Amygdala (tissue), 56 donors: ENCODE data around the gene AUNIP.
A peak's percentile ranks its signal among the peaks of the same experiment; 100 is the strongest.

Experiments
- DNase-seq, 56 donors: peaks; one replicate each; lab custom pipeline; 2025; lab: John Stamatoyannopoulos, UW

Gene AUNIP

DNA sequence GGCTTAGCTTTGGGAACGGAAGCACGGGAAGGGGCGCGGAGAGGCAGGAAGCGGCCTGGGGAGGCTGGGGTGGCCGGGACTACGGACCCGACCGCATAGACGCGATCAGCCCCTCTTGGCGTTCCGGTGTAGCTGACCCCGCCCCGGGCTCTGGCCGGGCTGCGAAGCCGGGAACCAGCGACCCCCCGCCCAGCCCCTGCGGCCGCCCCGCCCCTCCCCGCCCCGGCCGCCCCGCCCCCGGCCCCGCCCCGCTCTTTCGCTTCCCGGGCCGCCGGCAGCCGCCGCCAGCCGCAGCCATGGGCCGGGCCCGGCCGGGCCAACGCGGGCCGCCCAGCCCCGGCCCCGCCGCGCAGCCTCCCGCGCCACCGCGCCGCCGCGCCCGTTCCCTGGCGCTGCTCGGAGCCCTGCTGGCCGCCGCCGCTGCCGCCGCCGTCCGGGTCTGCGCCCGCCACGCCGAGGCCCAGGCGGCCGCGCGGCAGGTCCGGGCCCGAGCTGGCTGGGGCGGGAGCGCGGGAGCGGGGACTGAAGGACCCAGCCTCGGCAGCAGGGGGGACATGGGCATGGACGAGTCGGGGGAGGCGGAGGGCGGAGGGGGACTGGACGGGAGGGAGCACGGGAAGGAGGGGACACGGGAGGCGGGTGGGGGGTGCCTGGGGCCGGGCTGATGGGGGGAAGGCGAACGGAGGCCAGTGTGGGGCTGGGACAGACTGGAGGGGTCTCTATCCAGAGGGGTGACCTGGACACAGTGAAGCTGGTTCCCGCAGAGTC, 59.1 kb downstream of the AUNIP start, which contains the start of gene SELENON:
Gene SELENON, plus strand, starts transcription at position 259 of the 768 bp plus-strand sequence. Its CDS starts 38 bp downstream, at position 297.
- peak in 23 of 56 donors; percentile 14 to 58 (median 31) for DNase-seq

DNA sequence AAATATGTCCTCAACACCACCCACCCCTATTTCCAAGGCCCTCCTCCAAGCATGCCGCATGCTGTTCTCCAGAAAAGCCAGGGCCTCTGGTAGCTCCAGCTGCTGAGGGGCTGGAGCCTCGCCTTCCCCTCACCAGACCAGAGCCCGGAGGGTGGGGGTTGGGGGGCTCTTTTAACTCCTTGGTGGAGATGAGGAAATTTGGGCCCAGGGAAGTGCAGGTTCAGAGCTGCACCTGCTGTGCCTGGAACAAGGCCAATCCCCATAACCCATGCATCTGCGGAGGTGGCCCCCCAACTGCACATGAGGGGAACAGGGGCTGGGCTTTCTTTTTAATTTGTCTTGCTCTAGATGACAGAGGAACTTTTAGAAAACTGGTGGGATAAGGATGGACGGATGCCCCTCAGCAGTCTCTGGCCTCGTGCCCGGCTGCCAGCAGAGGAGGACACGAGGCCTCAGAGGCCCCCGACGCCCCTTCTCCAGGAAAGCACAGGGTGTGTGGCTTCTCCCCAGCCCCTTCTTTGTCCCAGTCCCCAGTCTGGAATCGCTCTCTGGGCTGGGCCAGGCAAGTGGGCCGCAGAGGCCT, 59.8 kb downstream of the AUNIP start:
- peak in 1 of 56 donors; percentile 30 for DNase-seq

DNA sequence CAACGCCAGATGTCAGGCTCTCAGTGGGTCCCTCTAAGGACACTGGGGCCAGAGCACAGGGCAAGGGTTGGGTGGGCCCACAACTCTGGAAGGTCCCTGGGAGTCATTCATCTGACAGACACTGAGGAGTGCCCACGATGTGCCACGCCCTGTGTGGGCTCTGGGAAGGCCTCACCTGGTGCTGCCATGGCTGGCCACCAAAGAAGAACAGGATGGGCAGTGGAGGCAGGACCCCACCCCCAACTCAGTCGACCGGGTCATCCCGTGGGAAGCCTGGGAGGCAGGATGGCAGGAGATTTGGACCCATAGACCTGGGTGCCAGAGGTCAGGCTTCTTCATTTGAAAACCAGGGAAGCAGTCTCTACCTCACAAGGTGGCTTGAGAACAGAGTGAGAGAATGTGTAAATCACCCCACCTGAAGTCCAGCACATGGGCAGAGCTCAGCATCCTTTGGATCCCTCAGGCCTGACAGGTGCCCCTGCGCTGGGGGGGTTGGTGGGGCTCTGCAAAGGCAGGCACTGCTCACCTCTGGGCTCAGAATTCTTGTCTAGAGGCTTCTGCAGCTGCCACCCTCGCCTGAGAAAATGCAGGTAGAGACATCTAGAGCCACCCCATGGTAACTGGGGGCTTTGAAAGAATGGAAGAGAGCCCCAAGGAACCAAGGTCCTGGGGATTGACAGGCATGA, 60.4 kb downstream of the AUNIP start:
- no peak for DNase-seq

DNA sequence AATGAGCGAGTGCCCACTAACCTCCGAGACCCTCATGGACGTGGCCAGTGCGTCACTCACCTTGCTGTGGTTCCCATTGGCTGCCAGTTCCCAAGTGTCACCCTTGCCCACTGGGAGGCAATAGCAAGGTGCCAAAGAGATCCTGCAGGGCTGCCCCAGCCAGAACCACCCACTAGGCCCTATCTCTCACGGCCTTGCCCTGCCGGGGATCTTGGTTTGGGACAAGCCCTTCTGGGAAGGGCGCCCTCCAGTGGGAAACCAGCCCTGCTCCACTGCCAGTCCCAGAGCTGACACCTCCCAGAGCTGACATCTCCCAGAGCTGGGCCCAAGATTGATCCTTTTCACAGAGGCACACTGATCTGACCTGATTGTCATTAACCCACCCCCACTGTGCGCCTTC, 61.3 kb downstream of the AUNIP start:
- DNase-seq = peak in 1 of 56 donors; percentile 12

- peak in 52 of 56 donors; percentile 8 to 87 (median 46) for DNase-seq
Observed at GRCh38 chr1:25796811-25797458, 62.3 kb downstream of the AUNIP start.

- DNase-seq = peak in 5 of 56 donors; percentile 27 to 54 (median 44)
Observed at GRCh38 chr1:25795946-25796810, 63.1 kb downstream of the AUNIP start.

- no peak for DNase-seq
Observed at GRCh38 chr1:25795211-25795610, 64.0 kb downstream of the AUNIP start.

DNA sequence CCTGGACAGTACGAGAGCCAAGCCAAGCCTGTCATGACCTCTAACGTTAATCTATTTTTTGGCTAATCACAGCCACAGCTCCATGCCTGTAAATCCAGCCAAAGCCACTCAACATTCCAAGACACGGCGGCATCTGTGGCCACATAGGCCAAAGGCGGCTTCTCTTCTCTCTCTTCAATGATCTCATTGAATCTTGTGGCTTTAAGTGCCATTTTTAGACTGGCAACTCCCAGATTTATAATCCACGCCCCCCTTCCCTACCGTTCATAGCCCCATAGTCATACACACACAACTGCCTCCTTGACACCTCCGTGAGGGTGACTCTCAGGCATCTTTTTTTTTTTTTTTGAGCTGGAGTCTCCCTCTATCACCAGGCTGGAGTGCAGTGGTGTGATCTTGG, 64.9 kb downstream of the AUNIP start:
- no peak for DNase-seq

DNA sequence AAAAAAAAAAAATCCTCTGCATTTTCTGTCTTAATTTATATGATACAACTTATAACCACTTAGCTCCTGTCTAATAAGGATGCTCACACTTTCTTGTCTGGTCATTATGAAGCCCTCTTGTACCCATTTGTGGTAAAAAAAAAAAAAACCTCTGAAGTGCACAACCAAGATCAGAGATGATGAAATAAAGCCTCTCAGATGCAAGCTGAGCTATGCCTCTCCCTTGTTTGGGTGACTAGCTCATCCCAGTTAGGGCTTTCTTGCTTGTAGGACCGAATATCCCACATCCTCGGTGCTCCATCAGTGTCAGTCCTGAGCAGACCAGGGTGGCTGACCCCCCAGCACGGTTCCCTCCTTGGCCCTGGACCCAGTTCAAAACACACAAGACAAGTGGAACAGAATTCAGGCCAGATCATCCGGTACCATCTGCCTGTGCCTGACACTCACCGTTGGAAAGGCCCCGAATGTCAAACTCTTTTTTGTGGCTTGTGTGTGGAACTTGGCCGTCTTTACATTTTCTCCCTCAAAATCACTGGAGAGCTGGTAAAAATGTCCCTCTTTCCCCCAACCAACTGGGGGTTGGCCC, 65.6 kb downstream of the AUNIP start:
- DNase-seq = no peak

DNA sequence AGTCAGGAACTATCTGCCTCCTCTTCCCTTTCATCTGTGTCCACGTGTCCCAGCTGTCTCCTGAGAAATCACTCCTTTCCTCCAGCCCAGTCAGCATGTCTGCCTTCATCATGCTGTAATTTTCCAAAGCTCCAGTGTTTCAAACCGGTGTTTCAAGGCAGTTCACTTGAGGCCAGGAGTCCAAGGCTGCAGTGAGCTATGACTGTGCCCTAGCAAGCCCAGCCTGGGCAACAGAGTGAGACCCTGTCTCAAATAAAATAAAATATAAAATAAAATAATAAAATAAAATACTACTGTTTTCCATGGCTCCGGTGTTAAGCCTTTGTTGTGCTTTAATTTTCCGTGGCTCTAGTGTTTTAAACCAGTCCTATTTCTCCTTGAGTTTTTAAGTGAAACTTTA, 67.1 kb downstream of the AUNIP start:
- no peak for DNase-seq

- DNase-seq = no peak
Observed at GRCh38 chr1:25790472-25790871, 68.8 kb downstream of the AUNIP start.

DNA sequence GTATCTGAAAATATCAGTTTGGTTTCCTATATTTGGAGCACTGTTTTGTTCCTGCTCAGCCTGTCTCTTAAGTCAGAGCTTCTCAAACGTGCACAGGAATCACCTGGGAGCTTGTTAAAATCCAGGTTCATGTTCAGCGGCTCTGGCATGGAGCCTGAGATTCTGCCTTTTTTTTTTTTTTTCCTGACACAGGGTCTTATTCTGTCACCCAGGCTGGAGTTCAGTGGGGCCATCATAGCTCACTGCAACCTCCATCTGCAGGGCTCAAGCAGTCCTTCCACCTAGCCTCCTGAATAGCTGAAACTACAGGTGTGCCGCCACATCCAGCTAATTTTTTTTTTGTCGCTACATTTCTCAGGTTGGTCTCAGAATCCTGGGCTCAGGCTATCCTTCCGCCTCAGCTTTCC, 71.5 kb downstream of the AUNIP start:
- DNase-seq = no peak

- peak in 2 of 56 donors; percentile 46 to 47 for DNase-seq
Observed at GRCh38 chr1:25786887-25787759, 72.1 kb downstream of the AUNIP start.

- no peak for DNase-seq
Observed at GRCh38 chr1:25785333-25786067, 73.8 kb downstream of the AUNIP start.

GRCh38 chr1:25784575-25785051, 74.6 kb downstream of the AUNIP start:
- DNase-seq = no peak
